ENCODE measurements around the gene GAPDHS.

DNA sequence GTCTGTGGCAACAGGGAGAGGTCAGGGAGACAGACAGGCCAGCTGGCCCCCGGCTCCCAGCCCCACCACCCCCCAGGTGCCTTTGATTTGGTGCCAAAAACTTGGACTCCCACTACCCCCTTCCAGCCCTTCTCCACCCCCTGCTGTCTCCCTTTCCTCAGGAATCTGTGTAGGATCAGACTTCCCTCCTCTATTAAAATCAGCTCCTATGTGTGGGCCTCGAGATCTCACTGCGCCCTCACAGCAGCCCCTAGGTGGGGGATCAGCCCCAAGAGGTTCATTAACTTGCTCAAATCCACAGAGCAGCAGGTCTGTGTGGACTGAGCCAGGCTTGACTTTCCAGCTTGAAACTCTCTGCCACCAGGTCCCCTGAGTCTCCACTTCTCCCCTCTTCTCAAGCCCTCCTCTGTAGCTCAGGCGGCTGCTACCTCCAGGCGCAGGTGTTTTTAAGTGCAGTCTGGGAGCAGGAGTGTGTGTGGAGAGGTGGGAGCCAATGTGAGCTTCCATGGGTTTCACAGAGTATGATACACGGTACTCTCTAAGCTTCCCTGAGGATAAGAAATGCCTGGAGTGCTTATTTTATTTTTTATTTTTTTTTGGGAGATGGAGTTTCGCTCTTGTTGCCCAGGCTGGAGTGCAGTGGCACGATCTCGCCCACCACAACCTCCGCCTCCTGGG, 1.7 kb downstream of the GAPDHS start:
- TF ChIP-seq DNMT1 (CRISPR knock-in tag; IDR thresholded peaks at IDR 0.05) (no peak), TAF1 (CRISPR knock-in tag; IDR thresholded peaks at IDR 0.05) (no peak), KMT2A (CRISPR knock-in tag; IDR thresholded peaks at IDR 0.05) (no peak), CHD4 (IDR thresholded peaks at IDR 0.05; ENCODE audit: borderline replicate concordance, low read length) (no peak), ZNF343 (CRISPR knock-in tag; IDR thresholded peaks at IDR 0.05) (no peak), SALL1 (CRISPR knock-in tag; IDR thresholded peaks at IDR 0.05) (no peak), SMAD1 (CRISPR knock-in tag; IDR thresholded peaks at IDR 0.05; ENCODE audit: borderline replicate concordance, low read depth) (no peak), PAX8 (CRISPR knock-in tag; IDR thresholded peaks at IDR 0.05; ENCODE audit: borderline replicate concordance) (no peak), POLR2A (IDR thresholded peaks at IDR 0.05; ENCODE audit: insufficient read depth in 1 of 2, low read depth in 2 of 2, low read length in 2 of 2) (no peak)
- TF ChIP-seq, protein P1, sequence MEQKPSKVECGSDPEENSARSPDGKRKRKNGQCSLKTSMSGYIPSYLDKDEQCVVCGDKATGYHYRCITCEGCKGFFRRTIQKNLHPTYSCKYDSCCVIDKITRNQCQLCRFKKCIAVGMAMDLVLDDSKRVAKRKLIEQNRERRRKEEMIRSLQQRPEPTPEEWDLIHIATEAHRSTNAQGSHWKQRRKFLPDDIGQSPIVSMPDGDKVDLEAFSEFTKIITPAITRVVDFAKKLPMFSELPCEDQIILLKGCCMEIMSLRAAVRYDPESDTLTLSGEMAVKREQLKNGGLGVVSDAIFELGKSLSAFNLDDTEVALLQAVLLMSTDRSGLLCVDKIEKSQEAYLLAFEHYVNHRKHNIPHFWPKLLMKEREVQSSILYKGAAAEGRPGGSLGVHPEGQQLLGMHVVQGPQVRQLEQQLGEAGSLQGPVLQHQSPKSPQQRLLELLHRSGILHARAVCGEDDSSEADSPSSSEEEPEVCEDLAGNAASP (CRISPR knock-in tag; IDR thresholded peaks at IDR 0.05; ENCODE audit: borderline replicate concordance), result no peak
- TF ChIP-seq, protein P2, sequence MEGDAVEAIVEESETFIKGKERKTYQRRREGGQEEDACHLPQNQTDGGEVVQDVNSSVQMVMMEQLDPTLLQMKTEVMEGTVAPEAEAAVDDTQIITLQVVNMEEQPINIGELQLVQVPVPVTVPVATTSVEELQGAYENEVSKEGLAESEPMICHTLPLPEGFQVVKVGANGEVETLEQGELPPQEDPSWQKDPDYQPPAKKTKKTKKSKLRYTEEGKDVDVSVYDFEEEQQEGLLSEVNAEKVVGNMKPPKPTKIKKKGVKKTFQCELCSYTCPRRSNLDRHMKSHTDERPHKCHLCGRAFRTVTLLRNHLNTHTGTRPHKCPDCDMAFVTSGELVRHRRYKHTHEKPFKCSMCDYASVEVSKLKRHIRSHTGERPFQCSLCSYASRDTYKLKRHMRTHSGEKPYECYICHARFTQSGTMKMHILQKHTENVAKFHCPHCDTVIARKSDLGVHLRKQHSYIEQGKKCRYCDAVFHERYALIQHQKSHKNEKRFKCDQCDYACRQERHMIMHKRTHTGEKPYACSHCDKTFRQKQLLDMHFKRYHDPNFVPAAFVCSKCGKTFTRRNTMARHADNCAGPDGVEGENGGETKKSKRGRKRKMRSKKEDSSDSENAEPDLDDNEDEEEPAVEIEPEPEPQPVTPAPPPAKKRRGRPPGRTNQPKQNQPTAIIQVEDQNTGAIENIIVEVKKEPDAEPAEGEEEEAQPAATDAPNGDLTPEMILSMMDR (CRISPR knock-in tag; IDR thresholded peaks at IDR 0.05), result no peak
